Mucosa of descending colon (tissue), 3 donors: ENCODE data around the gene MCC. TPM values are rescaled to one million over a fixed set of nuclear protein-coding genes. Genes with fewer than 3 reads are reported as not detected.

Experiments used
- ATAC-seq: fragments of 200-7000 bp; cut with Tn5 transposase; one replicate; pipeline ENCODE4 v1.9.1; 2020; ENCODE audit warnings: mild to moderate bottlenecking, moderate library complexity
- DNase-seq, 3 donors: peaks; one replicate each; pipeline ENCODE4 v3.0.0-alpha.2; 2020
- H3K36me3 ChIP-seq: fragments of 200-600 bp; one replicate; pipeline ENCODE4 v1.8.0; 2021; ENCODE audit warnings: low read depth, mild to moderate bottlenecking
- H3K4me1 ChIP-seq: fragments of 200-600 bp; one replicate; pipeline ENCODE4 v1.8.0; 2021; ENCODE audit warnings: low read depth, mild to moderate bottlenecking
- H3K4me3 ChIP-seq: fragments of 200-600 bp; one replicate; pipeline ENCODE4 v1.8.0; 2021; ENCODE audit warnings: mild to moderate bottlenecking
- H3K9me3 ChIP-seq: fragments of 200-600 bp; one replicate; pipeline ENCODE4 v1.8.0; 2021; ENCODE audit warnings: mild to moderate bottlenecking
- CTCF ChIP-seq: fragments of 200-600 bp; IDR thresholded peaks from one replicate; pipeline ENCODE4 v1.8.0; 2022; ENCODE audit warnings: antibody characterized with exemption, mild to moderate bottlenecking
- intact Hi-C, 2 donors: fragments of 100-400 bp; cut with DNase I in 1 of 2; cut with micrococcal nuclease in 1 of 2; formaldehyde crosslinking; loops; one replicate each; pipeline versions ENCODE4 v1.11.0 to v1.11.1; 2022; cut with DNase I, micrococcal nuclease
- total RNA-seq, 3 donors: library from RNA; stranded (reverse); fragmentation: NEBNext Ultra II Directional in 2 of 3; extraction: Animal tissue kit (Norgen Biotek cat#: 25700) in 2 of 3; gene quantifications; one replicate each; pipeline versions ENCODE4 v1.2.1 to v1.2.4, GENCODE V29; 2021 to 2023
- donor health status: DM: no; HTN: no; CAD: no; lungs with moderate emphysema.
- donor health status: DM: no; HTN: no; CAD: no.
- donor health status: DM: no; HTN: yes; CAD: no.

The MCC gene
- total RNA-seq, 3 donors from 2014 or later: 1.5 to 7.4 (median 4.4) TPM

GRCh38 chr5:113065626-113066025 is 422.6 kb downstream of the MCC start:
- TF ChIP-seq CTCF: no peak
- H3K36me3 ChIP-seq: no peaks in the 10 kb centered on the region
- H3K4me3 ChIP-seq: no peak overlapping the region
- ATAC-seq (no peak), DNase-seq (no peak)
- H3K9me3 ChIP-seq: no peaks in the 10 kb centered on the region
- H3K4me1 ChIP-seq: no peaks in the 10 kb centered on the region
- intact Hi-C loops: no loop called here

GRCh38 chr5:113064806-113065205 is 423.4 kb downstream of the MCC start:
- H3K36me3 ChIP-seq: no peaks in the 10 kb centered on the region

GRCh38 chr5:113063927-113064326 is 424.3 kb downstream of the MCC start:
- intact Hi-C loops: no loop called here
- H3K9me3 ChIP-seq: no peaks in the 10 kb centered on the region
- H3K4me1 ChIP-seq: no peaks in the 10 kb centered on the region
- no peak for TF ChIP-seq CTCF
- ATAC-seq (no peak), DNase-seq (no peak)
- H3K4me3 ChIP-seq: no peak overlapping the region
- H3K36me3 ChIP-seq: no peaks in the 10 kb centered on the region

More at GRCh38 chr5:113064806-113065205, 423.4 kb downstream of the MCC start:
- H3K4me3 ChIP-seq: no peak overlapping the region
- ATAC-seq: no peak
- intact Hi-C loops: no loop called here
- TF ChIP-seq CTCF: no peak
- no peaks in the 10 kb centered on the region for H3K9me3 ChIP-seq
- no peak for DNase-seq
- H3K4me1 ChIP-seq: no peaks in the 10 kb centered on the region

GRCh38 chr5:113062869-113063508 is 425.3 kb downstream of the MCC start:
- Histone ChIP-seq H3K9me3 (no peaks in the 10 kb centered on the region), H3K4me1 (no peaks in the 10 kb centered on the region), H3K4me3 (no peak overlapping the region), H3K36me3 (no peaks in the 10 kb centered on the region)
- ATAC-seq (no peak), DNase-seq (no peak)
- intact Hi-C loops: no loop called here
- no peak for TF ChIP-seq CTCF

- intact Hi-C loops: no loop called here
- Histone ChIP-seq H3K9me3 (no peaks in the 10 kb centered on the region), H3K4me3 (no peak overlapping the region), H3K4me1 (no peaks in the 10 kb centered on the region), H3K36me3 (no peaks in the 10 kb centered on the region)
- DNase-seq (no peak), ATAC-seq (no peak)
- TF ChIP-seq CTCF: no peak
These were observed 426.1 kb downstream of the MCC start for GRCh38 chr5:113061846-113062780.
